Measurements from ENCODE around the gene CHD6.

DNA sequence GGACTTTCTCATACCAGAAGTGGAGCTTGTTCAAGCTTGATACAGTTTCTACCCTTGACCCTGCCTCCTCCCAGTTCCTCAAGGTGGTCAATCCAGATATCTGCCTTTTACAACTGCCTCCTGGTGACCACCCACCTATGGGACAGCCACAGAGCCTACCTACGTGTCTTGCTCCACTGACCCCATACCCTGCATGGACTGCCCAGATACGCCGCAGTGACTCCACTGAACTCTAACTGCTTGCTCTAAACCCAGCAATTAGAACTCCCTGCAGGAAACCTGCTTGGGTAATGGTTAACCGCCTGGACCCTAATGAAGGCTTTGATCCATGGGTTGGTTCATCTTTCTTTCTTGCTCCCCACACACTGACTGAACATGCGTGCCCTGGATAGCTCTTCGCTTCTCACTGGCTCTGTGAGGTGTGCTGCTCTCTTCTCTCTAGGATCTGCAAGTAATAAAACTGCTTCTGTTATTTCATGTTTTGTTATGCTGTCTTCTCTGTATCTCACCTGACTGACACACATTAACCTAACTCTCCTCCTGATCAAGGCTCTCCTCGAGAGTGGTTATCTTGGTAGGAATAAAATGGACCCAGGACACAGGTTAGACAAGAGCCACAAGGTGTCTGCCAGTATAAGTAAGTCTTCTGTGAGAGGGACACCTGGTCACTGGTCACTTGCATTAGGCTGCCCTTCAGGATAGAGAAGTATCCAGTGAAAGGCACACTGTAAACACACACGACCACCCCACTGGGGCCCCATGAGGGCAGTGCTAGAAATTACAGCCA is 79.2 kb downstream of the CHD6 start:
- TF ChIP-seq, protein P1, sequence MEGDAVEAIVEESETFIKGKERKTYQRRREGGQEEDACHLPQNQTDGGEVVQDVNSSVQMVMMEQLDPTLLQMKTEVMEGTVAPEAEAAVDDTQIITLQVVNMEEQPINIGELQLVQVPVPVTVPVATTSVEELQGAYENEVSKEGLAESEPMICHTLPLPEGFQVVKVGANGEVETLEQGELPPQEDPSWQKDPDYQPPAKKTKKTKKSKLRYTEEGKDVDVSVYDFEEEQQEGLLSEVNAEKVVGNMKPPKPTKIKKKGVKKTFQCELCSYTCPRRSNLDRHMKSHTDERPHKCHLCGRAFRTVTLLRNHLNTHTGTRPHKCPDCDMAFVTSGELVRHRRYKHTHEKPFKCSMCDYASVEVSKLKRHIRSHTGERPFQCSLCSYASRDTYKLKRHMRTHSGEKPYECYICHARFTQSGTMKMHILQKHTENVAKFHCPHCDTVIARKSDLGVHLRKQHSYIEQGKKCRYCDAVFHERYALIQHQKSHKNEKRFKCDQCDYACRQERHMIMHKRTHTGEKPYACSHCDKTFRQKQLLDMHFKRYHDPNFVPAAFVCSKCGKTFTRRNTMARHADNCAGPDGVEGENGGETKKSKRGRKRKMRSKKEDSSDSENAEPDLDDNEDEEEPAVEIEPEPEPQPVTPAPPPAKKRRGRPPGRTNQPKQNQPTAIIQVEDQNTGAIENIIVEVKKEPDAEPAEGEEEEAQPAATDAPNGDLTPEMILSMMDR (IDR thresholded peaks at IDR 0.05), result no peak
- TF ChIP-seq POLR2A (IDR thresholded peaks at IDR 0.05), result no peak

Data from uterus (tissue), 2 donors.